G401.6 (cell line): ENCODE data around the gene PMEPA1.
A peak's percentile ranks its signal among the peaks of the same experiment; 100 is the strongest.

Experiments used
- FAIRE-seq: peaks from 2 replicates; lab custom pipeline; 2012; peaks lifted over from hg19 to GRCh38; lab: Jason Lieb, UNC

The PMEPA1 gene

DNA sequence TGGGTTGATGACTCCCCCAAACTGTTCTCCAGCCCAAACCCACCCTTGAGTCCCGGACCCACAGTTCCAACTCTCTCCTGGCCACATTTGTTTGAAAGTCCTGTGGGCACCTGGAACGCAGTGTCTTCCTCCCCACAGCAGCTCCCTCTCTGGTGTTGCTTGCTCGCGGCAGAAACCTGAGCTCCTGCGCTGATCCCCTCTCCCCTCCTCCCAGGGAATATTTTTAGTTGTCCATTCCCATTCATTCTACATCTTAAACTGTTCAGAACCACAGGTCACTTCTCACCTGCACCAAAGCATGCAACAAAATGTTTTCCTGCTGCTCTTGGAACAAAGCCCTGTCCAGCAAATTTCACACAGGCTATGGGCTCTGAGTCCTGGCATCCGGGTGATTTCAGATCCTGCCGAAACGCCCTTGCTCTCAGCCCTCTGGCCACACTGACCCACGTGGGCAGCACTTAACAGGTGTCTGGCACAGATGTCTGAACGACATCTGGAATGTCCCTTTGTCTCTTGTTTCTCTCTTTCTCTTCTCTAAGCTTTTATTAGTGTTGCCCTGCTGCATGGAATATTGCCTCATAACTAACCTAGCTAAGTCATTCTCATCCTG, 27.0 kb upstream of the PMEPA1 start:
- no peak for FAIRE-seq

DNA sequence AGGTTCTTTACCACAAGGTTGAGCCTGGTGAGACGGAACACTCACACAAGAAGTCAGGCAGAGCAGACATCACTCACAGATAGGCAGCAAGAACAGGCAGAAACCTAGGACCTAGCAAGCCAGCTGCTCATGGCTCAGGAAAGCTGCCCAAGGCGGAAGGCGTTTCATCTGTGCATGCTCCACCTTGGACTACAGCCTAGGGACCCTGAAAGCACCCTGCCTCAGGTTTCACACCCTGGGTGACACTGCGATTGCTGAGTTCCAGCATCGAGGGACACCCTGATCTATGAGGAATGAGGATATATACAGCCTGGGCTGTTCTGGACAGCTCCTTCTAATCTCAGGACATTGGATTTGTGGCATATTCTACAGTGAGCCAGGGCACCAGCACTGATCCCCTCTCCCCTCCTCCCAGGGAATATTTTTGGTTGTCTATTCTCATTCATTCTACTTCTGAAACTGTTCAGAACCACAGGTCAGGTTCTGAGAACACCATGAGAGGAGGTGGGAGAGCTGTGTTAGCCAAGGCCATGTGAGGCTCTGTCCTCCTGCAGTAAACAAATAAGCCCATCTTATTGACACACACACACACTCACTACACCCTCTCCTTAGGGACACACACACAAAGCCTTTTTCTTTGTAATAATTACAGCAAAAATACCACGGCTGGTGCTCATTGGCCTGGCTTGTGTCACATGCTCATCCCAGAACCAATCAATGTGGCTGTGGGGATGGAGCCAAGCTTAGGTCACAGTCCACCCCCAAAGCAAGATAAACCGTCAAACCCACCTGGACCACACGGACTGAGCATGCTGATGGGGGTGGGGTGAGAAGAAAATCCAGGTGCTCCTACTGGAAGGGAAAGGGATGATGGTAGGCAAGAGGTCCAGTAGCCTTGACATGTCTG, 26.3 kb upstream of the PMEPA1 start:
- no peak for FAIRE-seq

DNA sequence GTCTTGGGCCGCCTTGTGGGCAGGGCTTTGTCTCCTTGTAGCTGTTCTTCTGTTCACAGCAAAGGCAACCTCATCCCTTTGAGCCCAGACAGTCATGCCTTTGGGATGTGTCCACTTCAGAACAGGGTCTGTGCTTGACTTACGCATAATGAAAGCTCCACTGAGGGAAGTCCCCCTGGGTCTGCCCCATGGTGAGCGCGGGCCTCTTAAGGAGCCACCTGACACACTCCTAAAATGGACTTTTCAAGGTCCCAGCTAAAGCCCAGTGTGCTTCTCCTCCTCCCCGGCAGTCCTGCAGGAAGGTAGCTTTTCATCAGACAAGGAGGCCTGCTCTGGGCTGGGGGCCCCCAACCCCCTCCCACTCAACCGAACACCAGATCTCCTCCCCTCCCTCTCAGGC, 24.9 kb upstream of the PMEPA1 start:
- FAIRE-seq: no peak

DNA sequence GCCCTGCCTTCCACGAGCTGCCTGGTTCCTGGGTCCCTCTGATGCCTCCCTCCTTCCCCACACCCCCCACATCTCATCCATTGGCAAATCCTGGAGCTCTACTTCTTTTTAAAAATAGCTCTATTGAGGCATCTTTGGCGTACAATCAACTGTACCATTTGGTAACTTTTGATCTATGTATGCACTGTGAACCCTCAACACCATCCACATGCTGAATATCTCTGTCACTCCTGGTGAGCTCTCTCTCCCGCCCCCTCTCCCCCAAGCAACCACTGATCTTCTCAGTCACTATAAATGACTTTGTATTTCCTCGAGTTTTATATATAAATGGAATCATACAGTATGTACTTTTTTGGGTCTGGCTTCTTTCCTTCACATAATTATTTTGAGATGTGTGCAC, 22.4 kb upstream of the PMEPA1 start:
- no peak for FAIRE-seq

DNA sequence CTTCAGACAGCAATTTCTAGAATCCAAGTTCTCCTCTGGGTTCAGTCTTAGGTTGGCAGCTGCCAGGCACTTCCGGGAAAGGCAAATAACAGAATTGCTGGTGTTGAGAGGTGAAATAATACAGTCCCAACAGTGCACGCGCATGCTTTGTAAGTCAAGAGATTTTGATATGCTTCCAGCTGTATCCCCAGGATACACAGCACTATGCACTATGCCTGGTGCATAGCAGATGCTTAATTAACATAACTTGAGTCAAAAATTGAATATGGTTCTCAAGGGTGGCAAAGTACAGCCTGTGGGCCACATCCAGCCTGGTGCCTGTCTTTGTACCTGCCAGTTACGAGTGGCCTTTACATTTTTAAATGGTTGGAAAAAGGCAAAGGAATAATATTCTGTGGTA, 18.9 kb upstream of the PMEPA1 start:
- FAIRE-seq: no peak

DNA sequence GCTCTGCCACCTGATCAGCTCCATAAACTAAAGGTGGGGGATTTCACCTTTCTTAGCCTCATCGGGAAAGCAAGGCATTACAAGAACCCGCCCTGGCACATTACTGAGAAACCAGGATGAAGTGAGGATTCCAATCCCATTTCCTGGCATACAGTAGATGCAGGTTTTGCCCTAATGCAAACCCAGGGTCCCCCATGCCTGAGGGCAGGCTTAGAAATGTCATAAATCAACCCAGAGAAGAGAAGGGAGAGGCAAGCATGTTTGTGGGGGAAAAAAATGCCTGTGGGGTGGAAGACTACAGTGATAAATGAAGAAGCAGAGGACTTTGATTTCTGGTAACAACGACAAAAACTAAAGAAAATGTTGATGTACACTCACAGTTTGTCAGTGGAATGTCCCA, 18.0 kb upstream of the PMEPA1 start:
- no peak for FAIRE-seq

DNA sequence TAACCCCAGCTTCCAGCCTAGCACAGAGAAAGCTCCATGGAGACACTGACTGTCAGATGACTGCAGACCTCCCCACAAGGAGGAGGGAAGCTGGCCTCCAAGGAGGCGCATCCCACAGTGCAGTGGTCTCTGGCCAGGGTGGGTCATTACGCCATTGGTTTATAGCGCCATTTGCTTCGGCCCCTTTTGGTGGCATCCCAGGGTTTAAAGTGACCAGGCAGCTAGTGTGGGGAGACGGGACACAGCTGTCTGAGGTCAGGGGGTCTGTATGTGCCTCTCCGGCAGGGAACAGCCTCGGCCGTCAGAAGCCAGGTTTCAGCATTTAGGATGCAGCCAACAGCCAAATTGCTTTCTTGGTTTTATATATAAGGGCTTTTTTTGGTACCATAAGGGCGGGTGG, 15.8 kb upstream of the PMEPA1 start:
- no peak for FAIRE-seq

DNA sequence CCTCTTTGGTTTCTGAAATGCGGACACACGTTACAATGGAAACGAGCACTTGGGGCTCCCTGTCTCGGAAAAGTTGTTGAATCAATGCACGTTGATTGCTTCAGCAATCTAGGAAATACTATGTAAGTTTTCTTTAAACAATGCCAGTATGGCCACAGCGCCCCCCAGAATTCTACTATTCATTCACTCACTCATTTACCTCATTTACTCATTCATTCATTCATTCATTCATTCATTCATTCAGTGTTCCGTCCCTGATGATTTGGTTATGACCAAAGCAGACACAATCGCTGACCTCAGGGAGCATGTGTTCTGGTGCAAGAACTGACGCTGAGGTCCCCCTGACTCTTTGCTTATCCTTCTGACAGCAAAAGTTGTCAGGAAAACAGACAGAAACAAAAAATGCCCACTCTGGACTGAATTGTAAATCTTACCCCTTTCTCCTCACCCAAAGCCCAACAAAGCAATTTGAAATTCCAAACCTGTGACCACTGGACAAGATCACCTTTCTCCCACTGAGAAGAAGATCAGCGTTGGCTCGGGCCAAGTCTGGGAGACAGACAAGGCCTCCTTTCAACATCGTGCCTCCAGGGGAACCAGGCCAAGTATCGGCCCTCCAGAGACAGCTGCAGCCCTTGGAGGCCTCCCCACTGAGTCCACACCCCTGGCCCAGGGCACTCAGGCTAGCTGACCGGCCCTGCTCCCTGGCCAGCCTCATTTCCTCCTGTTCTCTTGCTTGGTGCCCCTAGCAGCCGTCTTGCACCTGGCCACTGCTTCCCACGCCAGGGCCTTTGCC, 15.0 kb upstream of the PMEPA1 start:
- FAIRE-seq: no peak

DNA sequence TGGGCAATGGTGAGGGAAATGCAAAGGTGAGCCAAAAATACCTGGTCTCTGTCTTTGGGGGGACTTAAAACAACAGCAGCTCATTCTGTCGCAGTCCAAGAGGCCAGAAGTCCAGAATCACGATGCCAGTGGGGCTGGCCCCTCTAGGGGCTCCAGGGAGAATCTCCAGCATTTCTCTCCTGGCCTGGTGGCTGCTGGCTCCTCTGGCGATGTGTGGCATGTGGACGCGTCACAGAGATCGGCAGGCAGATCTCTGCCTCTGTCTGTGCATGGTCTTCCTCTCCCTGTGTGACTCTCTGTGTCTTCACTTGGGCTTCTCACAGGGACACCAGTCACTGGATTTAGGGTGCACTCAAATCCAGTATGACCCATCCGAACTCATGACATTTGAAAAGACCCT, 14.0 kb upstream of the PMEPA1 start:
- no peak for FAIRE-seq

DNA sequence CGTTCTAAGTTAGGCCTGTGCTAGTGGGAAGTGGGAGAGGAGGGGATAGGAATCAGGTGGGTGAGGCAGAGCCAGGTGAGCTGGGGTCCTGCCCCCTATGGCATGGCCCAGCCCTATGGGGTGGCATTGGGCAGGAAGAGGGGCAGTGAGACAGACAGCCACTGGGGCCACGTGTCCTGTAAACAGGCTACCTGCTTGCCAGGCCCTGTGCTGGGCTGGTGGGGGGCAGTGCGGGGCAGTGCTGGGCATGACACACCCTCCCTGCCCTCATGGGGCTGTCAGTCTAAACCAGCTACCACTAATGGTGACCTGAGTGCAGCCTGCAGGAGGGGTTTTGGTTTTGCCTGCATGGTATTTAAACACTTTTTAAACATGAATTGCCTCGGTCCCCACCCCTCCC, 10.1 kb upstream of the PMEPA1 start:
- no peak for FAIRE-seq

DNA sequence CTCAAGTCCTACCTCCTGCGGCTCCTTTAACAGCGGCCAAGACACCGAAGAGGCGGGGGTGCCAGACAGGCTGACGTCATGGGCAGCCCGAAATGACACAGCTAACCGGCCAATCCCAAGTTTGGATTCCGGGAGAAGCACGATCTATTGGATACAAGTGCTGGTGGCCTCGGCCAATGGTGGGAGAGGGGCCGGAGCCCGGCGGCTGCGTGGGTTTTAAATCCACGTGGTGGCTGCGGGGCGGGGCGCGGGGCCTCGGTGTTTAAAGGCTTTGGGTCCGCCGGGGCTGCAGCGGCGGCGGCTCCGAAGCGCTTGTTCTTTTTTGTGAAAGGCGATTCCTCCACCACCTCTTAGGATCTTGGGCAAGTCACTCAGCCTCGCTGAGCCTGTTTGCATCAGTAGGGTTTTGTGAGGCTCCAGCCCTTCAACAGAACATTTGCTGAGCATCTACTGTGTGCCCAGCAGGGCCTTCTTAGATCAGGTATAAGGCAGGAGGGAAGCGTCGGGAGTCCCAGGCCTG, 8.7 kb upstream of the PMEPA1 start:
- peak; percentile 82 for FAIRE-seq

DNA sequence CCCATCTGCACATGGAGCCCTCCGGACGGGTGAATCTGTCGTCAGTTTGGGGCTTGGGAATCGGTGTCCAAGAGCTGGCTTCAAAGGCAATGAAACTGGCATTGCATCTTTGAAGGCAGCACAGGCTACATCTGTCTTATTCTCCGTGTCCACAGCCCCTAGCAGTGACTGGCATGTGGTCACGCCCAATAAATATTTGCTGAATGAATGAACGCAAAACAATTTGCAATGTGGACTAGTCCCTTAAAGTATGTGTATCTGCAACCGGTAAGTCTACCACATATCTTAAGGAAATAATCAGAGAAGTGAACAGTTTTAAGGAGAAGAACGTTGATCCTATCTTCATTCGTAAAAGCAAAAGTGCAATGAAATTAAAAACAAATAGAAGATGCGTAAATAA, 8.0 kb upstream of the PMEPA1 start:
- FAIRE-seq: no peak

DNA sequence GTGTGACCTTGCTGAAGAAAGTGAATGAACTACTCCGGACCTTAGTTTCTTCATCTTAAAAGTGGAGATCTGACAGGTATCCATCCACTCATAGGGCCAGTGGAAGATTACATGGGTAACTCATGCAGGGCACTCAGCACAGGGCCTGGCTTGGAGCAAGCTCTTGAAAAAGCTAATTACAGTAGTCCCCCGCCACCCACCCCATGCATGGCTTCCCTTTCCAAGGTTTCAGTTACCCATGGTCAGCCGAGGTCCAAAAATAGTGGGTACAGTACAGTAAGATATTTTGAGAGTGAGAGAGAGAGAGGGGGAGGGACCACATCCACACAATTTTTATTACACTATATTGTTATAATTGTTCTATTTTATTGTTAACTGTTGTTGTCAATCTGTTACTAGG, 7.1 kb upstream of the PMEPA1 start:
- no peak for FAIRE-seq

DNA sequence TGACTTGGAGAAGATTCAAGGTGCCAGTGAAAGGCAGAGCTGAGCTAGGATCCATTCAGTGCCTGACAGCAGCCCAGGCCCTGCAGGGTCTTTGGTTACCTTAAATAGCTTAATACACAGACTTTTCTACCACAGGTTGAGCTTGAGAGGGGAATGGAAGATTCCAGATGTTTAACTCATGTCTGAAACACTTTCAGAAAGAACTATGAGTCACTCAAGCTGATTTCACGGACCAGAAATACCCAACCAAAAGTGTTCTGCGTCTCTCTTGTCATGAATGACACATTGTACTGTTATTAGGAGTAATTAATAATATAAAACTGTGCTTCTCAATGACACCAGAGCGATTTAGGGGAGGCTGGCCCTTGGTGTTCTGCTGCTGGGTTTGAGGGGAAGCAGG, 6.4 kb upstream of the PMEPA1 start:
- no peak for FAIRE-seq

DNA sequence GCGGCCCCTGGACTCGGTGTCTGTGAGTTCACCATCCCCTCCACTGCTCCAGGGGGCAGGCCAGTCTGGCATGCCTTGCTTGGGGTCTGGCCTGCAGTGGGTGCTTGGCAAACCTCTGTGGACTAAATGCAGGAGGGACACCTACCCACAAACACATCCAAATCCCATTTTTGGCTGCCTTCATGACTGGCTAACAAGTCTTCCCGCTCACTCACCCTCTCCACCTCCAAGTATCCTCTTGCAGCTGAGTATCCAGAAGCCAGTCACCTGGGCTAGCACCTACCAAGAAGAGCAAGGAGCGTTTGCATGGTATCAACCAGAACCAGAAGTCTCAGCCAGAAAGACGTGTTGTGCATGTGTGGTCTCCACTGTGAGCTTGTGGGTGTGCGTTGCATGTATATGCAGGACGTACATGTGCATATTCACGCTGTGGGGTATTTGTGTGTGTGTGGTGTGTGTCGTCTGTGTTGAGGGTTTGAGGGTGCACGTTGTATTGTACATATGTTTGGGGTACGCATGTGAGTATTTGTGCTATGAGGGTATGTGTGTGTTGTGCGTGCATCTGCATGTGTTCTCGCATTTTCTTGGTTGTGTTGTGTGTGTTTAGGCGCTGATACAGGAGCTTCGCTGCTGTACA, 5.6 kb upstream of the PMEPA1 start:
- no peak for FAIRE-seq

DNA sequence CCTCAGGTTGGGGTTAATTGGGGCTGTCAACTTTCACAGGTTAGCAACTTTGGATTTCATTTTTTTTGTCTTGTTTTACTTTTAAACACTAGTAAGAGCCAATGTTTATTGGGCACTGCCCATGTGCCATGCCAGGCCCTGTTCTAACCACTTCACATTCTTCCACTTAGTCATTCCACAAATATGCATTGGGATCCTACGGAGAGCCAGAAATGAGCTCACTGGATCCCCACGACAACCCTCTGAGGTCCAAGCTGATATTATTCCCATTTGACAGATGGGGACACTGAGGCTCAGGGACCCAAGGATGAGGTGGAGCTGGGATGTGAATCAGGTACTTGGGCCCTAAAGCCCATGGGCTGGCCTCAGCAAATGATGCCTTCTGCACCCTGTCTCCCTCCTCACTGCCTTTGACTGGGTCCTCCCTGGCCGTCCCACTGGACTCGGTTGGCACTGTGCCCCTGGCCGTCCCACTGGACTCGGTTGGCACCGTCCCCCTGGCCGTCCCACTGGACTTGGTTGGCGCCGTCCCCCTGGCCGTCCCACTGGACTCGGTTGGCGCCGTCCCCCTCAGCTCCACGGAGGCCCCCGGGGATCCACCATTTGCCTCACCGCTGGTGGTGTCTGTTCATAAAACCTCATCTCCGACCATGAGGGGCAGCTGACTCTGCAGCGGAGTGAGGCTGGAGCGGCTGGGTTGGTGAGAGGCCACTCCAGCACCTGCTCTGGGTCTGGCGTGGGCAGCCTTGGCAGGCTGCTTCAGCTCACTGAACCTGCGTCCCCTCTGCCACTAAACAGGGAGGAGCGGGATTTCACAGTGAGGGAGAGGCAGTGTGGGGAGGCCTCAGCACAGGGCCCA, 4.8 kb upstream of the PMEPA1 start:
- FAIRE-seq: no peak

DNA sequence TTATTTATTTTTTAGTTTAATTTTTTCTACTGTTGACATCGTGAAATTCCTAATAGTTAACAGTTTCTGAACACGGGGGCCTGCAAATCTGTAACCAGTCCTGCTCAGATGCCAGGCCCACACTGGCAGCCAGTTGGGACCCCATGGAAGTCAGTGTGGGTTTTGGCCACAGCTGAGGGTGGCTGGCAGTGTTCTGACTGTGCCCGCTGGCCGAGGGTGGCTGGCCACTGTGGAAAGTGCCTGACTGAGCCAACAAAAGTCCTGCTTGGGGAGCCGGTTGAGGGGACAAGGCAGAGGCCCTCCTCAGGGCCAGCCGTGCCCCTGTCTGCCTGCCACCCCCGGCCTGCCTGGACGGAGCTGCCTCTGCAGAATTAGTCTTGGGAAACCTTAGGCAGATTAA, 4.1 kb upstream of the PMEPA1 start:
- no peak for FAIRE-seq

DNA sequence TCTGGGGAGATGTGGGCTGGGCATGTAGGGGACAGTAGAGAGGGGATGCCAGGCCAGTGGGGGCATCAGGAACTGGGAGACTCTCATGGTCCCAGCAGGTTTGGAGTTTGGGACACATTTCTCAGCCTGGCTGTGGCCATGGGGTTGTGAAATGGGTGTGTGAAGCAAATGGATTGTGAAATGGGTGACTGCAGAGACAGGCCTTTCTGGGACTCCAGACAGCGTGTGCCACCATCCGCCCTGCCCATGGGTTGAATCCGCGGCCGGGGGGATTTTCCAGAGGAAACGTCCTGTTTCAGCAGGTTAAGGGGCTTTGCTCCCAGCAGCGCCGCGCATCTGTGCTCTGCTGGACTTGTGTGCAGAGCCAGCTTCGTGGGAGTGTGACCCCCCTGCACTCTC, 3.7 kb upstream of the PMEPA1 start:
- FAIRE-seq: no peak

DNA sequence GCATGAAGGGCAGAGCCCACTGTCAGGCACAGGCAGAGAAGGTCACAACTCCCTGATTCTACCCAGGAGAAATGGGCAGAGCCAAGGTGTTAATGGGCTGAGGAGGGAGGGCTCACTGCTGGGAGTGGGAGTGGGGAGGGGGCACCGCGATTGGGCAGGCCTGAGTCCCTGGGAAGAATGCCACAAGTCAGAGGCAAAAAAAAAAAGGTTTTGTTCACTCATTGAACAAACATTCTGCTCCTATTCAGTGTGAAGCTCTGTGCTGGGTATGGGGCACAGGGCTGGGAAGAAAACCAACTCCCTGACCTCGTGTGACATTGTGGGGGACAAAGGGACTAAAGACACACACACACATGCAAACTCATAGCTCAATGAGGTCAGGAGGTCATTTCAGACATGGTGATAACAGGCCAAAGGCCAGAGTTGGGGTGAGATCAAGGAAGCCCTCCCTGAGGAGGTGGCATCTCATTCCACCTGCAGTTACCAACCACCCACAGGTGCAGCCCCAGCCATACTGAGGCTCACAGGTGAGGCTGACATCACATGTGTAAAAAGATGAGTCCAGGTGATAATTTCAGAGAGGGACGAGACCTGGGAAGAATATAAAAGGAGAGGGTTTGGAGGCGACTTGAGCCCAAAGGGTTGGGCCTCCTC, 3.2 kb upstream of the PMEPA1 start:
- FAIRE-seq: no peak

DNA sequence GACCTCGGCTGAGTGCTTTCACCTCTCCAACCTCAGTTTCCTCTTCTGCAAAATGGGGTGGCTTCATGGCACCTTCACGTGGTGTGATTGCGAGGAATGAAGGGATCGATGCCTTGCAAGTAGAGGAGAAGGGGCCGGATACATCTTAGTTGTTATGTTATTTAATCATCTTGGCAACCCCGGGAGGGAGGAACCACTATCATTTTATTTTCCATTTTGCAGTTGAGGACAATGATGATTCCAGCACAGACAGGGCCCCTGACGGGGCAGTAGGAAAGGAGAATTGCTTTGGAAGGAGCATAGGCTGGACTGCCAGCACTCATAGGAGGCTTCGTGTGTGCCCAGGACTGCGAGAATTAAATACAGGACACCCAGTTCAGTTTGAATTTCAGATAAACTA, 2.5 kb upstream of the PMEPA1 start:
- no peak for FAIRE-seq

DNA sequence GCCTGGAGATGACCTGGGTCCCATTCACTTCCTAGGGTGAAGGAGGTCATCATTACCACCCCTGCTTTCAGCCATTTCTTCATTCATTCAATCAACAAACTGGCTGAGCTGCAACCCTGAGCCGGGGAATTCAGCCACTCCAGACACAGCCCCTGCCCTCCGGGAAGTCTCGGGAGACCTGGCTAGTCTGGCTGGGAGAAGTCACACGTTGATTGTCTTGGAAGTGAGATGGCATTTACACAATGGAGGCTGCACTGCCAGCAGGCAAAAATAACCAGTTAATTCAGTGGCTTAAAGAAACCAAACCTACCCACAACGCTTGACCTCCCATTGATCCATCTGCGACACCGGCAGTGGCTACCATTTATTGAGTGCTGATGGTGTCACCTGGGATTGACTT, 2.0 kb upstream of the PMEPA1 start:
- FAIRE-seq: no peak
